SJSA1 (cell line): Measurements from ENCODE around the gene SAPCD1. TPM values are rescaled to one million over a fixed set of nuclear protein-coding genes. Genes with fewer than 3 reads are reported as not detected.

Source experiments
- DNase-seq, 2 experiments: peaks; one replicate each; pipeline ENCODE4 v3.0.0-alpha.2; 2015 to 2020; ENCODE audit warnings: low spot score in 2 of 2, low read depth in 1 of 2
- H3K27ac ChIP-seq: fragments of 250-450 bp; sonication (Bioruptor Pico); 2 replicates; pipeline ENCODE4 v1.5.1; 2020; ENCODE audit warnings: mild to moderate bottlenecking, moderate library complexity
- H3K27me3 ChIP-seq: fragments of 250-450 bp; sonication (Bioruptor Pico); replicated peaks from 2 replicates; pipeline ENCODE4 v1.5.1; 2020; ENCODE audit warnings: mild to moderate bottlenecking, moderate library complexity
- H3K36me3 ChIP-seq: fragments of 250-450 bp; sonication (Bioruptor Pico); 2 replicates; pipeline ENCODE4 v1.5.1; 2020; ENCODE audit warnings: mild to moderate bottlenecking
- H3K4me1 ChIP-seq: fragments of 250-450 bp; sonication (Bioruptor Pico); replicated peaks from 2 replicates; pipeline ENCODE4 v1.6.1; 2021; ENCODE audit warnings: mild to moderate bottlenecking
- H3K4me3 ChIP-seq: fragments of 250-450 bp; sonication (Bioruptor Pico); 2 replicates; pipeline ENCODE4 v1.5.1; 2020; ENCODE audit warnings: mild to moderate bottlenecking
- H3K9me3 ChIP-seq: fragments of 250-450 bp; sonication (Bioruptor Pico); replicated peaks from 2 replicates; pipeline ENCODE4 v1.5.1; 2020; ENCODE audit warnings: mild to moderate bottlenecking
- total RNA-seq: library from RNA; depleted of rRNA; stranded (reverse); fragments of >200 nt; shearing (Covaris generic); gene quantifications from 2 replicates; pipeline ENCODE4 v1.2.3, GENCODE V29; 2014

The SAPCD1 gene
- total RNA-seq, 1 experiment from 2014 or later: 1.4 TPM

GRCh38 chr6:31734821-31735406, 27.5 kb upstream of the SAPCD1 start:
- peak; percentile 88 to 92 for DNase-seq
- peak overlapping the region; percentile 78 for H3K27ac ChIP-seq
- peaks cover 51% of the 10 kb centered on the region for H3K4me1 ChIP-seq
- peak overlapping the region; percentile 53 for H3K4me3 ChIP-seq
- H3K9me3 ChIP-seq: peaks cover 1% of the 10 kb centered on the region
- peaks cover 62% of the 10 kb centered on the region for H3K36me3 ChIP-seq
- H3K27me3 ChIP-seq: no peaks in the 10 kb centered on the region

DNA sequence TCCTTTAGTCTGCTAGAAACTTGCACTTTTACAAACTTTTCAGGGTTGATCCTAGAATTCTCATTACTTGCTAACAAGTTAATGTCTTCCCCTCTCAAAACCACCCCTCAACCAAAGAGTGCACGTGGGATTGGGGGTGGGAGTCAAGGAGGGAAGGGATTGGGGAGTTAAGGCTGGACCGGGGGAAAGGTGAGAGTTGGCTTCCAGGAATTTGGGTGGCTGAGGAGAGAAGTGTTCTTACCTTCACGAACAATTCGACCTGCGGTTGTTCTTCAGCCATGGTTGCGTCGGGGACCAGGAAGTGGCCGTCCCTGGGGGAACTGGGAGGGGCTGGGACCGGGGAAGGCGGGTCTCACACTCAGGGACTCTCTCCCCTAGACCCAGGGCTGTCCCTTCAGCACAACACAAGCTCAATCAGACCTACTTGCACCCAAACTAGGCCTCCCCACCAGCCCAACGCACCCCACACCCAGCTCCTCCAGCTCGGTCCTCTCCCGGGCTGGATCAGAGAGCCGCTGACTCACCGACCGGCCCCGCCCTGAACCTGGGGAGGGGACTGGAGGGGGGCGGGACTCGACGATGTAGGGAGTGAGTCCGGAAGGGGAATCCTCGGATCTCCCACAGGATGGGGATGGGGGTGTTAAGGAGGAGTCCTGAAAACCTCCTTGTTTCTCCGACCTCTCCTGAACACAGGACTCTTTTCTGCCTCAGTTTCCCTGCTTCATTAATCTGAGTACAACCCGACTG, 26.3 kb upstream of the SAPCD1 start, which contains the start of gene CLIC1:
Gene CLIC1 (minus strand): TSS at position 510 of the 747 bp plus-strand sequence. CDS start 230 bp downstream, at position 280.
- Histone ChIP-seq H3K4me1 (peaks cover 48% of the 10 kb centered on the region), H3K9me3 (no peaks in the 10 kb centered on the region), H3K36me3 (peaks cover 52% of the 10 kb centered on the region), H3K4me3 (peak within 1 kb of the TSS; percentile 53), H3K27ac (peak within 1 kb of the TSS; percentile 94), H3K27me3 (no peaks in the 10 kb centered on the region)
- DNase-seq: peak; percentile 93 to 95

DNA sequence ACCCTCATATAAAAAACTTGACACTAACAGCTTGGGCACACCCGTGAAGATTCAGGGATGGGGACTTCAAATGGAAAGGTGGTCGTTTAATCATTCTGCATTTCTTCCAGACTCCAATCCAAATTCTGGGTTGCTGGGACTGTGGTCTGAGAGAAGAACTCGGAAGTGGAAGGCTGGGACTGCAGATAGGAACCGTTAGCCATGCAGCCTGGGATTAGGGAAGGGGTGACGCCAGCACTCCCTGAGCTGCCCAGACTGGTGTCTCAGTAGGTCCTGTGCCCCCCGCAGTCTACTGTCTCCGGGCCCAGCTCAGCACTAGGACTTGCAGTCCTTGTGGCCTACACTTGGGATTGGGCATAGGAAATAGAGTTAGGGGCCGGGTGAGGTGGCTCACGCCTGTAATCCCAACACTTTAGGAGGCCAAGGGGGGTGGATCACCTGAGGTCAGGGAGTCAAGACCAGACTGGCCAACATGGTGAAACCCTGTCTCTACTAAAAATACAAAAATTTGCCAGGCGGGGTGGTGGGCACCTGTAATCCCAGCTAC, 25.6 kb upstream of the SAPCD1 start:
- no peaks in the 10 kb centered on the region for H3K27me3 ChIP-seq
- peak overlapping the region; percentile 53 for H3K4me3 ChIP-seq
- H3K4me1 ChIP-seq: peaks cover 48% of the 10 kb centered on the region
- H3K27ac ChIP-seq: peak overlapping the region; percentile 78
- no peaks in the 10 kb centered on the region for H3K9me3 ChIP-seq
- H3K36me3 ChIP-seq: peaks cover 52% of the 10 kb centered on the region
- DNase-seq: no peak

DNA sequence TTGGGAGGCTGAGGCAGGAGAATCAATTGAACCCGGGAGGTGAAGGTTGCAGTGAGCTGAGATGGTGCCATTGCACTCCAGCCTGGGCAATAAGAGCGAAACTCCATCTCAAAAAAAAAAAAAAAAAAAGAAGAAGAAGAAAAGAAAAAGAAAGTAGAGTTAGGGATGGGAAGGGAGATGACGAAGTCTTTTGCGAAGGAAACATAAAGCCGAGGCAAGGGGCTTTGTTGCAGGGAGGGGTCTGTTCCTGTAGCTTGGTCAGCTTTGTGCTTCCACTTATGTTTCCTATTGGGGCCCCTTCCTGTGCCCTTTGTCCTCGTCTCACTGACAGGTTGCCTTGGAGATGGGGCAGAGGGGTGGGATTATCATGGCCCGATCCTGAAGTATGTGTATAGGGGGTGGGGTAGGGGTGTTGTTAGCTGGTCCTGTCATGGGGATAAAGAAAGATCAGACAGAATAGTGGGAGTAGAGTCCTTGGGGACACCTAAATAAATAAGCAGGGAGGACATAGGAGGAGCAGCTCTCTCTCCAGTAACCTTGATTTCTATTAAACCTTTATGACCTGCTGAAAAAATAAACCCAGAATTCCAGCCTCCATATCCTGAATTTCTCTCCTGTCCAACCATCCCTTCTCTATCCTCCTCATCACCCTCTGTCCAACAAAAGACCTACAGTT, 25.0 kb upstream of the SAPCD1 start:
- Histone ChIP-seq H3K4me1 (peaks cover 48% of the 10 kb centered on the region), H3K27me3 (no peaks in the 10 kb centered on the region), H3K4me3 (no peak overlapping the region), H3K9me3 (no peaks in the 10 kb centered on the region), H3K27ac (peak overlapping the region; percentile 94), H3K36me3 (peaks cover 52% of the 10 kb centered on the region)
- DNase-seq: no peak

DNA sequence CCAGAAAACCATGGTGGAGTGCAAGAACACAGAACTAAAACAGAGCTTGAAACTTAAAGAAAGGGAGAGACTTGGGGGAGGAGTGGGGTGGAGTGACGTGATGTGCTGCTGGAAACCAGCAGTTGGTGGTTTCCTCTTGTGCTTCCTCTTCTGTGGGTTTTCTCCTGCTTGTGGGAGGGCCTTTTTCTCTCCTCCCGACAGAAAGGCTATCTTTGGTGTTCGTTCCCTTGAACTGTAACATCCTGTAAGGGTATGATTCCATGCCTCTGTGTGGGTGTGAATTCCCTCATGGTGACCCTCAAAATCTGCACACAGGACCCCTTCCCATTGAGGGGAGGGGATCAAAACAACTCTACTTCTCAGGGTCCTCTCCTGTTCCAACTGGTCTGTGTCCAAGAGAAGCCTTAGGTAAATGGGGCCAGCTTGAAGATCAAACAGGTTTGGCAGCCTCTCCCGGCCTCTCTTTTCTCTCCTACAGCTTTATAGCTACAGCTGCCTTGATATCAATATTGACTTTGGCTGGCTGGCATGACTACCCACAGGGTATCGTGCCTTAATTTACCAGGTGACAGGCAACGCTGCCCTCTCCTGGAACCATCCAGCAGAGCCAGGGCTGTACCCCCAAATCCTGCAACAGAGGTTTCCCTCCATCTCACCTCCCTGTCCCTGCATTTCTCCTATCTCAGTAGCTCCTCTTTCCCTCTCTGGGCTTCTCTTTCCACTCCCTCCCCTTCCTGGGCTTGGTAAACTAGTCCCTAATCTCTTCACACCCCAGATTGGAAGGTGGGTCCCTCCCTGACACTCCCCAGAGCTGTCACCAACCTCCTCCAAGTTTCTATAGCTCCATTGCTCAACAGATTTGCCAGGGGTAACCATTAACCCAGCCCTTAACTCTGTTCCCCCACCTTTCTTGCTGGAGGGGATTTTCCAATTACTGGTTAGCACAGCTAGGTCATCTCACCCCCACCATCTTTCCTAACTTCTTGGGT, 24.2 kb upstream of the SAPCD1 start:
- DNase-seq: peak; percentile 83 to 89
- Histone ChIP-seq H3K36me3 (peaks cover 52% of the 10 kb centered on the region), H3K9me3 (no peaks in the 10 kb centered on the region), H3K4me3 (no peak overlapping the region; the same call in 1 of the 2 replicates), H3K27me3 (no peaks in the 10 kb centered on the region), H3K27ac (peak overlapping the region; percentile 94), H3K4me1 (peaks cover 48% of the 10 kb centered on the region)

DNA sequence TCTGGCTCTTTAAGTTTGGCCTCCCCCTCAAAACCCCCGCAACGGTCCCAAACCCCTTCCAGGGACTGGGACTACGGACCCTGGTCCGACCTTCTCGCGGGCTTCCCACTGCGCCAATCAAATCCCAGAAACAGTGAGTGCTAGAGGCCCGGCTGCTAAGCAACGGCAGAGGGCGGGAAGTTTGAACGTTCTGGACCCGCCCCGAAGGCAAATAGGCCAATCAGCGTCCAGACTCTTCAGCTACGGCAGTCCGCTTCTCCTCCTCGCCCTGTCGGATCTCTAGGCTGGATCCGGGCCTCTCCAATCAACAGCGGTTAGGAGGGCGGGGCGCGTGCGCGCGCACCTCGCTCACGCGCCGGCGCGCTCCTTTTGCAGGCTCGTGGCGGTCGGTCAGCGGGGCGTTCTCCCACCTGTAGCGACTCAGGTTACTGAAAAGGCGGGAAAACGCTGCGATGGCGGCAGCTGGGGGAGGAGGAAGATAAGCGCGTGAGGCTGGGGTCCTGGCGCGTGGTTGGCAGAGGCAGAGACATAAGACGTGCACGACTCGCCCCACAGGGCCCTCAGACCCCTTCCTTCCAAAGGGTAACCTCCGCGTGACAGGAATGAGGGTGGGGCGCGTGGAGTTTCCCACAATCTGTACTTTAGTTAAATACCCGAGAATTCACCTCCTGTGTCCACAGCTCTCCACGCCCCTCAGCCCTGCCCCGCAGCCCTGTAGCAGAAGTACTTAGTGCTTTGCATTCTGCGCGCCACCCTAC, 22.6 kb upstream of the SAPCD1 start, which contains the start of gene MSH5:
Gene MSH5 (plus strand): TSS at position 367 of the 758 bp plus-strand sequence. CDS start 462 bp downstream, outside the sequence.
- no peaks in the 10 kb centered on the region for H3K27me3 ChIP-seq
- H3K36me3 ChIP-seq: peaks cover 45% of the 10 kb centered on the region
- peaks cover 36% of the 10 kb centered on the region for H3K4me1 ChIP-seq
- peak within 1 kb of the TSS; percentile 94 for H3K27ac ChIP-seq
- H3K9me3 ChIP-seq: no peaks in the 10 kb centered on the region
- peak within 1 kb of the TSS; percentile 57 for H3K4me3 ChIP-seq
- DNase-seq: peak; percentile 98 to 99

DNA sequence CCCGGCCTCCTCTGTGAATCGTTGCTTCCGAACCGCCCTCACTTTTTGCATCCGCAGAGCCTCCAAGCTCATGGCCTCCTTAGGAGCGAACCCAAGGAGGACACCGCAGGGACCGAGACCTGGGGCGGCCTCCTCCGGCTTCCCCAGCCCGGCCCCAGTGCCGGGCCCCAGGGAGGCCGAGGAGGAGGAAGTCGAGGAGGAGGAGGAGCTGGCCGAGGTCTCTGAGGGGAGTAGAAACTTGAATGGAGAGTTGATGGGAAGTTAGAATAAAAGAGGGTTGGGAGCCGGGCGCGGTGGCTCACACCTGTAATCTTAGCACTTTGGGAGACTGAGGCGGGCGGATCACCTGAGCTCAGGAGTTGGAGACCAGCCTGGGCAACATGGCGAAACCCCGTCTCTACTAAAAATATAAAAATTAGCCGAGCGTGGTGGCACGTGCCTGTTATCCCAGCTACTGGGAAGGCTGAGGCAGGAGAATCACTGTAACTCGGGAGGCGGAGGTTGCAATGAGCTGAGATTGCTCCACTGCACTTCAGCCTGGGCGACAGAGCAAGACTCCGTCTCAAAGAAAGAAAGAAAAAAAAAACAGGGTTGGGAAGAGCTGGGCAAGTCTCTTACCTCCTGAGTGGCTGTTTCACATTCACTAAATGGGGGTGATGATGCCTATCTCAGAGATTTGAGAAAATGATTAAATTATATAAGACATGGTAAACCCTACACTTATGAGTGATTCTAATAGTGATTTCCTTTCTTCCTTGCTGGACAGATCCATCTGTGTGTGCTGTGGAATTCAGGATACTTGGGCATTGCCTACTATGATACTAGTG, 21.8 kb upstream of the SAPCD1 start:
- H3K9me3 ChIP-seq: no peaks in the 10 kb centered on the region
- peaks cover 37% of the 10 kb centered on the region for H3K36me3 ChIP-seq
- H3K27ac ChIP-seq: peak overlapping the region; percentile 74
- no peak for DNase-seq
- peak overlapping the region; percentile 57 for H3K4me3 ChIP-seq
- no peaks in the 10 kb centered on the region for H3K27me3 ChIP-seq
- H3K4me1 ChIP-seq: peaks cover 36% of the 10 kb centered on the region

DNA sequence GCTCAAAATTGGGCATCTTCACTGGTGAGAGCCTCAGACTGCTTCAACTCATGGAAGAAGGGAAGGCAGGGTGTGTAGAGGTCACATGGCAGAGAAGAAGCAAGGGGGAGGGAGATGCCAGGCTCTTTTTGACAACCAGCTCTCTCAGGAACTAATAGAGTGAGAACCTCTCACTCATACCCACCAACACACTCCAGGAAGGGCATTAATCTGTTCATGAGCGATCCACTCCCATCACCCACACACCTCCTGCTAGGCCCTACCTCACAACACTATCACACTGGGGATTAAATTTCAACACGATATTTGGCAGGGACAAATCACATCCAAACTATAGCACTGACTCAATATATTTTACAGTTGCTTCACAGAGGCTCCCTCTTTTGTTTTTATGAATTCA, 20.6 kb upstream of the SAPCD1 start:
- no peak for DNase-seq
- H3K4me3 ChIP-seq: no peak overlapping the region
- H3K4me1 ChIP-seq: peaks cover 39% of the 10 kb centered on the region
- H3K27ac ChIP-seq: no peak overlapping the region
- peaks cover 39% of the 10 kb centered on the region for H3K36me3 ChIP-seq
- no peaks in the 10 kb centered on the region for H3K9me3 ChIP-seq
- no peaks in the 10 kb centered on the region for H3K27me3 ChIP-seq

GRCh38 chr6:31742894-31743293, 19.6 kb upstream of the SAPCD1 start:
- Histone ChIP-seq H3K9me3 (no peaks in the 10 kb centered on the region), H3K36me3 (peaks cover 47% of the 10 kb centered on the region), H3K27ac (no peak overlapping the region), H3K4me1 (peaks cover 39% of the 10 kb centered on the region), H3K4me3 (no peak overlapping the region), H3K27me3 (no peaks in the 10 kb centered on the region)
- no peak for DNase-seq

GRCh38 chr6:31744422-31744821, 18.0 kb upstream of the SAPCD1 start:
- peaks cover 51% of the 10 kb centered on the region for H3K36me3 ChIP-seq
- H3K4me1 ChIP-seq: peaks cover 37% of the 10 kb centered on the region
- DNase-seq: no peak
- H3K27me3 ChIP-seq: no peaks in the 10 kb centered on the region
- no peak overlapping the region for H3K4me3 ChIP-seq
- H3K9me3 ChIP-seq: no peaks in the 10 kb centered on the region
- no peak overlapping the region for H3K27ac ChIP-seq

DNA sequence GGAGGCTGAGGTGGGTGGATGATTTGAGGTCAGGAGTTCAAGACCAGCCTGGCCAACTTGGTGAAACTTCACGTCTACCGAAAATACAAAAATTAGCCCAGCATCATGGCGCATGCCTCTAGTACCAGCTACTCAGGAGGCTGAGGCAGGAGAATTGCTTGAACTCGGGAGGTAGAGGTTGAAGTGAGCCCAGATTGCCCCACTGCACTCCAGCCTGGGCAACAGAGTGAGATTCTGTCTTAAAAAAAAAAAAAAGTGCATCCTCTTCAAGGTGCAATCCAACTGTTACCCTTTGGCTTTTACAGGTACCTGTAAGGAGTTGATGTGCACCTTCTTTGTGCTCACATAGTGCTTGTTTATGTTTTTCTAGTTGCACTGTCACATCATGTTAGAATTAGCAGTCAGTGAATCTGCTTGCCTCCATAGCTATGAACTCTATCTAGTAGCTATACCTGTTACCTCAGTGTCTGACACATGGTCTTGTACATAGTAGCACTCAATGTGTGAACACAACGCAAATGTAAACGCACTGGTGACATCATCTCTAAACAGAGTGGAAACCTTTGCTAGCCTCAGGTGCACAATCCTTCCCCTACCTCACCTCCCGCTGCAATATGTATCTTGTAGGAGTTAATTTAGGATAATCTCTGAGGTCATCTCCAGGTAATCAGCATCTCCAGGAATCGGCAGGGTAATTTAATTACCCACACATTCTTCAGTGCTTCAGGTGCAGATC, 13.0 kb upstream of the SAPCD1 start:
- no peak overlapping the region for H3K4me3 ChIP-seq
- H3K4me1 ChIP-seq: peaks cover 63% of the 10 kb centered on the region
- DNase-seq: no peak
- peak overlapping the region; percentile 52; the same call in 1 of the 2 replicates for H3K27ac ChIP-seq
- H3K27me3 ChIP-seq: no peaks in the 10 kb centered on the region
- H3K9me3 ChIP-seq: no peaks in the 10 kb centered on the region
- H3K36me3 ChIP-seq: peaks cover 27% of the 10 kb centered on the region
